Measurements from ENCODE around the gene FAM163B.

GRCh38 chr9:133571391-133571890, 37.7 kb downstream of the FAM163B start:
- TF ChIP-seq CTCF (IDR thresholded peaks at IDR 0.05; ENCODE audit: low read length) (no peak), EZH2 (IDR thresholded peaks at IDR 0.05; ENCODE audit: borderline replicate concordance, low read length) (no peak)
